H1 (cell line): Measurements from ENCODE around the gene ENPEP. TPM values are rescaled to one million over a fixed set of nuclear protein-coding genes. Genes with fewer than 3 reads are reported as not detected.

Experiments
- CTCF ChIA-PET: fragments of 300-600 bp; sonication (Branson Sonifier 250); formaldehyde crosslinking; loops from one replicate; lab custom pipeline; 2021; ENCODE audit not compliant: partially characterized antibody; lab: Charles Lee
- POLR2A ChIA-PET: fragments of 300-600 bp; sonication (Branson Sonifier 250); formaldehyde crosslinking; loops from one replicate; lab custom pipeline; 2021; ENCODE audit warnings: inconsistent platforms; ENCODE audit not compliant: partially characterized antibody; lab: Charles Lee
- DNase-seq, 2 experiments: peaks; one replicate each; pipeline versions ENCODE4 v3.0.0 to v3.0.0-alpha.2; 2010 to 2022; ENCODE audit warnings: low spot score in 2 of 2, low read depth in 1 of 2, mixed read lengths in 1 of 2
- FAIRE-seq: peaks from 2 replicates; lab custom pipeline; 2011; peaks lifted over from hg19 to GRCh38; lab: Jason Lieb, UNC
- H2AFZ ChIP-seq: 2 replicates; pipeline ENCODE4 v1.8.1; 2012; ENCODE audit warnings: low read length, inconsistent platforms
- H2AK5ac ChIP-seq: 2 replicates; pipeline ENCODE4 v1.6.1; 2013; ENCODE audit warnings: low read depth, low read length
- H2BK120ac ChIP-seq: replicated peaks from 2 replicates; pipeline ENCODE3; 2013; ENCODE audit warnings: low read depth, low read length, inconsistent platforms
- H2BK12ac ChIP-seq: 2 replicates; pipeline ENCODE4 v1.6.1; 2013; ENCODE audit warnings: low read depth, low read length
- H2BK15ac ChIP-seq: 2 replicates; pipeline ENCODE4 v1.6.1; 2013; ENCODE audit warnings: low read length
- H2BK20ac ChIP-seq: 2 replicates; pipeline ENCODE4 v1.6.1; 2013; ENCODE audit warnings: low read length
- H2BK5ac ChIP-seq: 2 replicates; pipeline ENCODE4 v1.6.1; 2013; ENCODE audit warnings: low read depth, low read length
- H3K14ac ChIP-seq: 2 replicates; pipeline ENCODE4 v1.6.1; 2013; ENCODE audit warnings: inconsistent platforms; ENCODE audit not compliant: insufficient read length
- H3K18ac ChIP-seq: 2 replicates; pipeline ENCODE4 v1.6.1; 2013; ENCODE audit warnings: low read length; ENCODE audit errors: extremely low read depth
- H3K23ac ChIP-seq: 2 replicates; pipeline ENCODE4 v1.6.1; 2013; ENCODE audit warnings: inconsistent platforms; ENCODE audit not compliant: insufficient read length
- H3K23me2 ChIP-seq: 2 replicates; pipeline ENCODE4 v1.6.1; 2013; ENCODE audit warnings: low read depth, low read length
- H3K27ac ChIP-seq: 2 replicates; pipeline ENCODE4 v1.6.1; 2011; ENCODE audit warnings: low read depth, low read length, inconsistent platforms
- H3K27me3 ChIP-seq, 4 experiments: replicated peaks in 1 of 4; 1 replicate in 1 of 4; 2 replicates in 3 of 4; pipeline versions ENCODE4 v1.6.1 to v1.8.1; 2011 to 2013; ENCODE audit warnings: low read length in 3 of 4, mild to moderate bottlenecking in 3 of 4, inconsistent platforms in 2 of 4, mixed read lengths in 2 of 4, moderate library complexity in 1 of 4; ENCODE audit not compliant: control insufficient read depth in 3 of 4, insufficient read depth in 3 of 4; ENCODE audit errors: extremely low read depth in 1 of 4
- H3K36me3 ChIP-seq, 4 experiments: 2 replicates each; pipeline versions ENCODE4 v1.6.1 to v1.8.1; 2011 to 2013; ENCODE audit warnings: mild to moderate bottlenecking in 4 of 4, low read length in 3 of 4, moderate library complexity in 2 of 4, control low read depth in 1 of 4, inconsistent platforms in 1 of 4; ENCODE audit not compliant: insufficient read depth in 4 of 4, control insufficient read depth in 2 of 4
- H3K4ac ChIP-seq: replicated peaks from 2 replicates; pipeline ENCODE3; 2013; ENCODE audit warnings: low read length, low read depth, mixed read lengths, inconsistent platforms; ENCODE audit not compliant: insufficient read length
- H3K4me1 ChIP-seq, 4 experiments: replicated peaks in 1 of 4; 1 replicate in 1 of 4; 2 replicates in 3 of 4; pipeline versions ENCODE4 v1.6.1 to v1.8.1; 2011 to 2013; ENCODE audit warnings: low read length in 3 of 4, inconsistent platforms in 2 of 4, mixed read lengths in 1 of 4; ENCODE audit not compliant: insufficient read depth in 4 of 4, control insufficient read depth in 3 of 4
- H3K4me2 ChIP-seq, 2 experiments: 2 replicates each; pipeline versions ENCODE4 v1.6.1 to v1.8.1; 2011 to 2013; ENCODE audit warnings: low read depth in 2 of 2, low read length in 2 of 2, control low read depth in 1 of 2, inconsistent platforms in 1 of 2, mild to moderate bottlenecking in 1 of 2; ENCODE audit not compliant: insufficient read depth in 1 of 2
- H3K4me3 ChIP-seq, 4 experiments: fragments of 200-600, 300-600 bp in 1 of 4; sonication (generic), shearing (Covaris generic), sonication (Bioruptor Twin) in 1 of 4; 2 replicates each; pipeline versions ENCODE4 v1.5.1 to v1.8.1; 2011 to 2016; ENCODE audit warnings: low read length in 4 of 4, low read depth in 3 of 4, control low read depth in 2 of 4, inconsistent platforms in 2 of 4, mild to moderate bottlenecking in 2 of 4, mixed read lengths in 1 of 4, moderate library complexity in 1 of 4; ENCODE audit not compliant: insufficient read depth in 2 of 4; ENCODE audit errors: extremely low read depth in 1 of 4
- H3K56ac ChIP-seq: replicated peaks from 2 replicates; pipeline ENCODE3; 2013; ENCODE audit warnings: low read depth, mild to moderate bottlenecking, mixed read lengths, low read length, inconsistent platforms; ENCODE audit not compliant: insufficient read length
- H3K79me1 ChIP-seq: 2 replicates; pipeline ENCODE4 v1.6.1; 2013; ENCODE audit warnings: low read depth, low read length, control low read depth
- H3K79me2 ChIP-seq, 2 experiments: 2 replicates each; pipeline versions ENCODE4 v1.6.1 to v1.8.1; 2012 to 2013; ENCODE audit warnings: low read length in 2 of 2, mild to moderate bottlenecking in 2 of 2, inconsistent platforms in 1 of 2; ENCODE audit not compliant: insufficient read depth in 2 of 2, control insufficient read depth in 1 of 2
- H3K9ac ChIP-seq, 4 experiments: replicated peaks in 1 of 4; 1 replicate in 1 of 4; 2 replicates in 3 of 4; pipeline versions ENCODE4 v1.6.1 to v1.8.1; 2011 to 2013; ENCODE audit warnings: low read depth in 3 of 4, low read length in 3 of 4, control low read depth in 2 of 4, mild to moderate bottlenecking in 2 of 4, moderate library complexity in 2 of 4, inconsistent platforms in 1 of 4; ENCODE audit errors: extremely low read depth in 1 of 4
- H3K9me3 ChIP-seq, 2 experiments: 2 replicates each; pipeline versions ENCODE4 v1.6.1 to v1.8.1; 2012 to 2013; ENCODE audit warnings: mild to moderate bottlenecking in 2 of 2, moderate library complexity in 2 of 2, control low read depth in 1 of 2, inconsistent platforms in 1 of 2, low read depth in 1 of 2, low read length in 1 of 2, mixed read lengths in 1 of 2; ENCODE audit not compliant: insufficient read depth in 2 of 2
- H4K20me1 ChIP-seq, 2 experiments: replicated peaks in 1 of 2; 2 replicates each; pipeline versions ENCODE3 to v1.8.1; 2011 to 2013; ENCODE audit warnings: inconsistent platforms in 2 of 2, low read length in 2 of 2, mild to moderate bottlenecking in 1 of 2; ENCODE audit not compliant: insufficient read depth in 2 of 2, control insufficient read depth in 1 of 2
- H4K5ac ChIP-seq: 2 replicates; pipeline ENCODE4 v1.6.1; 2013; ENCODE audit warnings: low read length, low read depth, mixed read lengths, inconsistent platforms; ENCODE audit not compliant: insufficient read length
- H4K8ac ChIP-seq: 2 replicates; pipeline ENCODE4 v1.8.0; 2013; ENCODE audit warnings: mild to moderate bottlenecking, moderate library complexity, low read length, inconsistent platforms; ENCODE audit not compliant: insufficient read depth; ENCODE audit errors: extremely low read depth
- H4K91ac ChIP-seq: replicated peaks from 2 replicates; pipeline ENCODE3; 2013; ENCODE audit warnings: low read length, mixed read lengths, inconsistent platforms; ENCODE audit not compliant: insufficient read length
- CBX5 ChIP-seq: fragments of 300-800, 300-1000 bp; sonication (generic); IDR thresholded peaks from 2 replicates; pipeline ENCODE4 v1.7.1; 2016; ENCODE audit warnings: antibody characterized with exemption, low read length, low read depth
- EP300 ChIP-seq, 2 experiments: IDR thresholded peaks; 1 replicate in 1 of 2; 2 replicates in 1 of 2; pipeline ENCODE4 v1.6.1; 2011 to 2012; ENCODE audit warnings: low read depth in 2 of 2, low read length in 2 of 2, mild to moderate bottlenecking in 2 of 2, borderline replicate concordance in 1 of 2, inconsistent platforms in 1 of 2, moderate library complexity in 1 of 2
- KDM1A ChIP-seq: fragments of 200-600, 300-600 bp; sonication (generic); IDR thresholded peaks from 2 replicates; pipeline ENCODE4 v1.7.1; 2016; ENCODE audit warnings: mild to moderate bottlenecking, low read length, borderline replicate concordance
- KDM4A ChIP-seq: IDR thresholded peaks from one replicate; pipeline ENCODE4 v1.7.1; 2012; ENCODE audit warnings: low read depth, mild to moderate bottlenecking, moderate library complexity, low read length, inconsistent platforms; ENCODE audit not compliant: severe bottlenecking
- NANOG ChIP-seq: IDR thresholded peaks from 2 replicates; pipeline ENCODE4 v1.6.1; 2011; ENCODE audit warnings: low read length, low read depth, mild to moderate bottlenecking, inconsistent platforms; ENCODE audit not compliant: insufficient read depth, poor library complexity, severe bottlenecking
- RFX5 ChIP-seq: IDR thresholded peaks from 2 replicates; pipeline ENCODE4 v1.6.1; 2011; ENCODE audit warnings: low read depth, low read length, improper control_type of control experiment, borderline replicate concordance
- RNF2 ChIP-seq: fragments of 200-900, 300-1000 bp; sonication (generic); IDR thresholded peaks from 2 replicates; pipeline ENCODE4 v1.7.1; 2016; ENCODE audit warnings: borderline replicate concordance, low read depth, mild to moderate bottlenecking, antibody characterized with exemption, low read length; ENCODE audit not compliant: poor library complexity, severe bottlenecking; ENCODE audit errors: missing control alignments
- SIRT6 ChIP-seq: IDR thresholded peaks from one replicate; pipeline ENCODE4 v1.7.1; 2012; ENCODE audit warnings: low read length, inconsistent platforms
- SP1 ChIP-seq: IDR thresholded peaks from 2 replicates; pipeline ENCODE4 v1.6.1; 2011; ENCODE audit warnings: low read depth, low read length
- SP4 ChIP-seq: IDR thresholded peaks from 2 replicates; pipeline ENCODE4 v1.6.1; 2012; ENCODE audit warnings: low read length, inconsistent platforms
- SUZ12 ChIP-seq: fragments of 200-600 bp; sonication (generic); IDR thresholded peaks from 2 replicates; pipeline ENCODE4 v1.6.1; 2012; ENCODE audit warnings: mild to moderate bottlenecking, inconsistent platforms, low read length, moderate library complexity, mixed read lengths
- WGBS, 2 experiments: shearing (Covaris generic) in 1 of 2; methylation state at CpG; one replicate each; pipeline versions ENCODE4 v1.1.6 to v1.1.7; 2013 to 2015; ENCODE audit warnings: low lambda C conversion rate in 2 of 2, mixed read lengths in 2 of 2, inconsistent platforms in 1 of 2, low coverage in 1 of 2, missing lambda C conversion rate in 1 of 2; ENCODE audit not compliant: insufficient replicate concordance in 2 of 2, insufficient coverage in 1 of 2, insufficient read length in 1 of 2; ENCODE audit errors: extremely low coverage in 1 of 2, missing lambda C conversion rate in 1 of 2; 5-methylcytosine and 5-hydroxymethylcytosine counted together
- polyA plus RNA-seq, 7 experiments: library from polyadenylated mRNA; depleted of rRNA in 3 of 7; stranded (reverse) in 5 of 7; unstranded in 2 of 7; fragments of >200 nt in 5 of 7; fragments of 200-250 nt in 2 of 7; gene quantifications; 1 replicate in 5 of 7; 2 replicates in 1 of 7; 4 replicates in 1 of 7; pipeline versions ENCODE4 v1.2.1 to v1.2.3, GENCODE V29; 2011 to 2013; ENCODE audit warnings: missing spikeins in 2 of 7, mixed read lengths in 2 of 7
- total RNA-seq: library from RNA; stranded (reverse); fragmentation: NEBNext Ultra II Directional; extraction: Animal tissue kit (Norgen Biotek cat#: 25700); gene quantifications from 2 replicates; pipeline ENCODE4 v1.2.1, GENCODE V29; 2021
- TF ChIP-seq, protein P1 (sequence below): IDR thresholded peaks from 2 replicates; pipeline ENCODE4 v1.6.1; 2011; ENCODE audit warnings: low read length, improper control_type of control experiment

Gene ENPEP
- total and polyA plus RNA-seq, 2 of the 8 experiments (the other 6 are each of a cell fraction or from before 2014, with no cell fraction given), result 0.09 to 0.61 TPM

DNA sequence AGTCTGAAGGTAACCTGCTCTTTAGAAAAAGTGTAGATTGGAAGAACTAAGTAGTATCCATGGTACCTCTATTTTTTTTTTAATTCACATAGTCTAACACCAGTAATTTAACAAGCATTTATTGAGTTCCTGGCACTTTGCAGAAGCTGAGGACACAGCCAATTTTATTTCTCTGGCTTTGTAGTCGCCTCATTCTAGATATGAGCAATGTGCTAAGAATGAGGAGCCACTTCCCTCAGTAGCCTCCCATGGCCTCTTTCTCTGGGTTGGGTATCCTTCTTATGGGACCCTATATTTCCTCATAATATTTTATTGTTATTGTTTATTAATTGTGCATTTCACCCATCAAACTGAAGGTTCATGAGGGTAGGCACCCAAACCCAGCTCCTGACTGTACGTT, 67.6 kb downstream of the ENPEP start:
- Histone ChIP-seq H3K27ac (no peak overlapping the region), H4K91ac (no peak overlapping the region), H3K4me2 (no peak overlapping the region), H4K20me1 (no peaks in the 10 kb centered on the region), H3K23ac (no peak overlapping the region), H3K4me3 (no peak overlapping the region), H3K9ac (no peak overlapping the region), H3K4me1 (no peaks in the 10 kb centered on the region), H2BK120ac (no peak overlapping the region), H3K56ac (no peak overlapping the region), H3K18ac (no peak overlapping the region), H2AK5ac (no peak overlapping the region), H2BK5ac (no peak overlapping the region), H3K27me3 (no peaks in the 10 kb centered on the region), H2BK20ac (no peak overlapping the region), H4K8ac (no peak overlapping the region), H3K79me1 (no peaks in the 10 kb centered on the region), H3K79me2 (no peaks in the 10 kb centered on the region), H3K14ac (no peak overlapping the region), H3K23me2 (no peaks in the 10 kb centered on the region), H3K9me3 (no peaks in the 10 kb centered on the region), H2BK12ac (no peak overlapping the region), H2AFZ (no peak overlapping the region), H3K36me3 (no peaks in the 10 kb centered on the region), H2BK15ac (no peak overlapping the region), H3K4ac (no peak overlapping the region), H4K5ac (no peak overlapping the region)
- ChIA-PET POLR2A (no interaction called here), CTCF (interaction anchor here (0.6 to 1.3 kb wide), 6 partner anchors 15 to 274 kb away, joined by 3 to 5 read pairs (median 3); no protein-coding TSS in a partner anchor)
- 70% methylated on average over 2 of the region's 2 CpGs; no CpG with 5 or more reads in 1 of the 2 experiments for WGBS, 2 experiments
- no peak for DNase-seq
- FAIRE-seq, result no peak
- no peak for TF ChIP-seq KDM4A
- TF ChIP-seq SUZ12, result no peak
- TF ChIP-seq RNF2, result no peak
- TF ChIP-seq SP4, result no peak
- TF ChIP-seq, protein P1, sequence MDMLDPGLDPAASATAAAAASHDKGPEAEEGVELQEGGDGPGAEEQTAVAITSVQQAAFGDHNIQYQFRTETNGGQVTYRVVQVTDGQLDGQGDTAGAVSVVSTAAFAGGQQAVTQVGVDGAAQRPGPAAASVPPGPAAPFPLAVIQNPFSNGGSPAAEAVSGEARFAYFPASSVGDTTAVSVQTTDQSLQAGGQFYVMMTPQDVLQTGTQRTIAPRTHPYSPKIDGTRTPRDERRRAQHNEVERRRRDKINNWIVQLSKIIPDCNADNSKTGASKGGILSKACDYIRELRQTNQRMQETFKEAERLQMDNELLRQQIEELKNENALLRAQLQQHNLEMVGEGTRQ, result no peak
- TF ChIP-seq CBX5, result no peak
- no peak for TF ChIP-seq SP1
- no peak for TF ChIP-seq SIRT6
- no peak for TF ChIP-seq EP300 (IDR thresholded peaks at IDR 0.05; ENCODE audit: borderline replicate concordance in 1 of 2, low read depth in 2 of 2, low read length in 2 of 2)
- no peak for TF ChIP-seq NANOG
- TF ChIP-seq RFX5, result no peak
- TF ChIP-seq KDM1A, result no peak
